ENCODE data around the gene SLC7A6. TPM values are rescaled to one million over a fixed set of nuclear protein-coding genes. Genes with fewer than 3 reads are reported as not detected.
A peak's percentile ranks its signal among the peaks of the same experiment; 100 is the strongest.

SLC7A6 gene
- total RNA-seq, 6 experiments from 2014 or later: 46.1 to 56.6 (median 50.8) TPM

- Mint-ChIP-seq H3K36me3 (ENCODE audit: low read depth) (peaks cover 40% of the 10 kb centered on the region), H3K4me3 (no peak overlapping the region), H3K27ac (peak overlapping the region; percentile 8; the same call in 1 of the 2 replicates), H3K4me1 (ENCODE audit: low read depth) (peaks cover 15% of the 10 kb centered on the region), H3K9me3 (no peaks in the 10 kb centered on the region), H3K27me3 (ENCODE audit: insufficient read depth) (no peaks in the 10 kb centered on the region; the same call in 1 of the 2 replicates)
- DNase-seq: no peak
- TF ChIP-seq CTCF (IDR thresholded peaks at IDR 0.05): no peak
These were observed 17.2 kb downstream of the SLC7A6 start for GRCh38 chr16:68281368-68282063.

- Mint-ChIP-seq H3K9me3 (no peaks in the 10 kb centered on the region), H3K27ac (peak overlapping the region; percentile 8; the same call in 1 of the 2 replicates), H3K27me3 (ENCODE audit: insufficient read depth) (no peaks in the 10 kb centered on the region; the same call in 1 of the 2 replicates), H3K4me1 (ENCODE audit: low read depth) (peaks cover 21% of the 10 kb centered on the region), H3K4me3 (no peak overlapping the region), H3K36me3 (ENCODE audit: low read depth) (peaks cover 44% of the 10 kb centered on the region)
- DNase-seq: no peak
- TF ChIP-seq CTCF (IDR thresholded peaks at IDR 0.05): no peak
These were observed 17.7 kb downstream of the SLC7A6 start for GRCh38 chr16:68282064-68282452.

- no peaks in the 10 kb centered on the region for H3K9me3 Mint-ChIP-seq
- no peak overlapping the region for H3K27ac Mint-ChIP-seq
- H3K27me3 Mint-ChIP-seq (ENCODE audit: insufficient read depth): no peaks in the 10 kb centered on the region; the same call in 1 of the 2 replicates
- no peak for TF ChIP-seq CTCF (IDR thresholded peaks at IDR 0.05)
- no peak for DNase-seq
- H3K4me3 Mint-ChIP-seq: no peak overlapping the region
- peaks cover 33% of the 10 kb centered on the region for H3K4me1 Mint-ChIP-seq (ENCODE audit: low read depth)
- peaks cover 57% of the 10 kb centered on the region for H3K36me3 Mint-ChIP-seq (ENCODE audit: low read depth)
These were observed 19.0 kb downstream of the SLC7A6 start for GRCh38 chr16:68283346-68283745.

- TF ChIP-seq CTCF (IDR thresholded peaks at IDR 0.05): no peak
- Mint-ChIP-seq H3K36me3 (ENCODE audit: low read depth) (peaks cover 58% of the 10 kb centered on the region), H3K9me3 (no peaks in the 10 kb centered on the region), H3K4me1 (ENCODE audit: low read depth) (peaks cover 35% of the 10 kb centered on the region), H3K27ac (no peak overlapping the region), H3K4me3 (no peak overlapping the region), H3K27me3 (ENCODE audit: insufficient read depth) (no peaks in the 10 kb centered on the region; the same call in 1 of the 2 replicates)
- no peak for DNase-seq
These were observed 19.7 kb downstream of the SLC7A6 start for GRCh38 chr16:68283801-68284598.

- H3K27ac Mint-ChIP-seq: 0 out of 2 replicates have a peak overlapping the region, but pooled peaks have one; percentile 8
- H3K27me3 Mint-ChIP-seq (ENCODE audit: insufficient read depth): no peaks in the 10 kb centered on the region; the same call in 1 of the 2 replicates
- H3K4me1 Mint-ChIP-seq (ENCODE audit: low read depth): peaks cover 43% of the 10 kb centered on the region
- DNase-seq: no peak
- no peaks in the 10 kb centered on the region for H3K9me3 Mint-ChIP-seq
- no peak for TF ChIP-seq CTCF (IDR thresholded peaks at IDR 0.05)
- H3K36me3 Mint-ChIP-seq (ENCODE audit: low read depth): peaks cover 59% of the 10 kb centered on the region
- H3K4me3 Mint-ChIP-seq: no peak overlapping the region
These were observed 20.5 kb downstream of the SLC7A6 start for GRCh38 chr16:68284847-68285246.

Measured in HFFc6 (cell line).